Calu3 (cell line): ENCODE measurements around the gene NEU3. TPM values are rescaled to one million over a fixed set of nuclear protein-coding genes. Genes with fewer than 3 reads are reported as not detected.

Experiments
- BruUV-seq: library from RNA; stranded (reverse); fragments of 400-500 nt; replicated peaks from 2 replicates; lab custom pipeline; 2021; lab: Mats Ljungman, UMichigan
- CTCF ChIA-PET: fragments of 300-600 bp; sonication (Branson Sonifier 250); formaldehyde crosslinking; loops from one replicate; lab custom pipeline; 2022; ENCODE audit warnings: antibody characterized with exemption; lab: Charles Lee
- DNase-seq: peaks from one replicate; pipeline ENCODE4 v3.0.0; 2022
- H3K27ac Mint-ChIP-seq: one replicate; pipeline ENCODE4 v1.8.0; 2022; ENCODE audit warnings: mixed read lengths; ENCODE audit not compliant: unreplicated experiment
- H3K27me3 Mint-ChIP-seq: one replicate; pipeline ENCODE4 v1.8.0; 2022; ENCODE audit warnings: mixed read lengths; ENCODE audit not compliant: unreplicated experiment
- H3K36me3 Mint-ChIP-seq: one replicate; pipeline ENCODE4 v1.8.0; 2022; ENCODE audit warnings: mild to moderate bottlenecking, moderate library complexity, mixed read lengths; ENCODE audit not compliant: insufficient read depth, unreplicated experiment
- H3K4me1 Mint-ChIP-seq: one replicate; pipeline ENCODE4 v1.8.0; 2022; ENCODE audit warnings: mild to moderate bottlenecking, low read depth, mixed read lengths; ENCODE audit not compliant: unreplicated experiment
- H3K4me3 Mint-ChIP-seq: one replicate; pipeline ENCODE4 v1.8.0; 2022; ENCODE audit warnings: mild to moderate bottlenecking, low read depth, moderate library complexity, mixed read lengths; ENCODE audit not compliant: unreplicated experiment
- H3K9me3 Mint-ChIP-seq: one replicate; pipeline ENCODE4 v1.8.0; 2022; ENCODE audit warnings: low read depth, mixed read lengths; ENCODE audit not compliant: unreplicated experiment
- intact Hi-C: fragments of 100-400 bp; cut with micrococcal nuclease; formaldehyde crosslinking; loops from one replicate; pipeline ENCODE4 v1.10.0; 2022; ENCODE audit not compliant: unreplicated experiment
- total RNA-seq: library from RNA; stranded (reverse); gene quantifications from 2 replicates; pipeline ENCODE4 v1.2.3, GENCODE V29; 2022
- TF ChIP-seq, protein P1 (sequence below): fragments of 200-600 bp; IDR thresholded peaks from one replicate; pipeline ENCODE4 v1.8.0; 2022; ENCODE audit warnings: antibody characterized with exemption; ENCODE audit not compliant: unreplicated experiment

The NEU3 gene
- total RNA-seq, 1 experiment from 2014 or later, result 11.4 TPM

DNA sequence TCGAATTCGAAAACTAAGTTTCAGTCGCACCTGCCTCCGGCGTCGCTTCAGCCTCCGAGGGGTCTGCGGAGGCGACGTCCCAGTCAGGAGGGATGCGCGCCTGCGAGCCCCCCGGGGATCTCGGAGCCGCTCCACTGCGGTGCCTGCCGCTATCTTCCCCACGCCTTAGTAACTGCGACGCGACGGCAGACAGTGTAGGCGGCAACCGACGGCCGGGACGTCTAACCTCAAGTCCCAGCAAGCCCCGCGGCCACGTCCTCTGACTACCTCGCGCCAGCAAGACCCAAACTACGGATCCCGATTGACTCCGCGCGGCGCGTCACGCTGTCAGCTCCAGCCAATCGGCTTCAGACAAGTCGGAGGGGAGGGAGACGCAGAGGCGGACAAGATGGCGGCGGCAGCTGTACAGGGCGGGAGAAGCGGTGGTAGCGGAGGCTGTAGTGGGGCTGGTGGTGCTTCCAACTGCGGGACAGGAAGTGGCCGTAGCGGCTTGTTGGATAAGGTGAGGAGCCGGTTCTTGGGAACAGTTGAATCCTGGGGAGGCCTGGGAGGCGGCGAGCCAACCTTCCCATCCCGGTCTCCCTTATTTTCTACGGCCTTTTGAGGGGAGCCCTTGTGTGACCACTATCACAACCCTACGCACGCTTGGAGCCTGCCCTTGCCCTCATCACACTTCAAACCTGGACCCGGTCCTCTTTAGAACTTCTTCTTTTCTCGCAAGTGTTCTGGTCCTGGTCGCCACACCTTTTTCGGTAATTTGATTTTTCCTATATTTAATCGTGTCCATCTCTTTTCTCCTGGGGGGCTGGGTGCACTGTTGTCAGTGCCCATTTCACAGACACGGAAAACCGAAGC is 39.6 kb upstream of the NEU3 start, which contains the start of the genes SPCS2 and XRRA1:
SPCS2 (plus strand) TSS at position 369 of the 855 bp plus-strand sequence; CDS start at position 389, 20 bp downstream.
XRRA1 (minus strand) TSS at position 194 of the 855 bp plus-strand sequence. CDS start 8,213 bp downstream, outside the sequence.
- intact Hi-C loops, result no loop called here

DNA sequence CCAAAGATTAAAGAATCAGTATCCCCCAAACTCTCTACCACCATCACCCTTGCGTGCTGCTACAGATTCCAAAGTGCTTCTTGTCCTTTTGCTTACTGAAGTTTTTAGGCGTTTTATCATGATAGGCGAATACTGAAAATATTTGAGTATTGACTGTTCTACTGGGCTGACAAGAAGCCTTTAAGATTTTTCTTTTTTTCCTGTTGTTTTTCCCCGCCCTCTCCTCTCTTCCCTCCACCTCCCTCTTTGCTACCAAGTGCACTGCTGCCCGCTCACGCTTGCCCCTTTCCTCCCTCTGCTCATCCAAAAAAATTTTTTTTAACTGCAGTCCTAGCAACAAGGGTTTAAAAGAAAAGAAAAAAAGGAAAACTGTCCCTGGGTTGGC is 39.0 kb upstream of the NEU3 start:
- intact Hi-C loops, result no loop called here
- H3K9me3 Mint-ChIP-seq, result no peaks in the 10 kb centered on the region
- peak overlapping the region; percentile 99 for H3K27ac Mint-ChIP-seq
- peaks cover 21% of the 10 kb centered on the region for H3K4me1 Mint-ChIP-seq
- TF ChIP-seq, protein P1, sequence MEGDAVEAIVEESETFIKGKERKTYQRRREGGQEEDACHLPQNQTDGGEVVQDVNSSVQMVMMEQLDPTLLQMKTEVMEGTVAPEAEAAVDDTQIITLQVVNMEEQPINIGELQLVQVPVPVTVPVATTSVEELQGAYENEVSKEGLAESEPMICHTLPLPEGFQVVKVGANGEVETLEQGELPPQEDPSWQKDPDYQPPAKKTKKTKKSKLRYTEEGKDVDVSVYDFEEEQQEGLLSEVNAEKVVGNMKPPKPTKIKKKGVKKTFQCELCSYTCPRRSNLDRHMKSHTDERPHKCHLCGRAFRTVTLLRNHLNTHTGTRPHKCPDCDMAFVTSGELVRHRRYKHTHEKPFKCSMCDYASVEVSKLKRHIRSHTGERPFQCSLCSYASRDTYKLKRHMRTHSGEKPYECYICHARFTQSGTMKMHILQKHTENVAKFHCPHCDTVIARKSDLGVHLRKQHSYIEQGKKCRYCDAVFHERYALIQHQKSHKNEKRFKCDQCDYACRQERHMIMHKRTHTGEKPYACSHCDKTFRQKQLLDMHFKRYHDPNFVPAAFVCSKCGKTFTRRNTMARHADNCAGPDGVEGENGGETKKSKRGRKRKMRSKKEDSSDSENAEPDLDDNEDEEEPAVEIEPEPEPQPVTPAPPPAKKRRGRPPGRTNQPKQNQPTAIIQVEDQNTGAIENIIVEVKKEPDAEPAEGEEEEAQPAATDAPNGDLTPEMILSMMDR, result no peak
- CTCF ChIA-PET, result no interaction called here
- no peak for DNase-seq
- peak overlapping the region; percentile 93 for H3K4me3 Mint-ChIP-seq
- no TSS peak for BruUV-seq
- no peaks in the 10 kb centered on the region for H3K27me3 Mint-ChIP-seq
- H3K36me3 Mint-ChIP-seq, result peaks cover 38% of the 10 kb centered on the region

More for the DNA sequence above, 39.6 kb upstream of the NEU3 start, which contains the start of the genes SPCS2 and XRRA1:
- BruUV-seq, result TSS peak; percentile 61
- no peaks in the 10 kb centered on the region for H3K27me3 Mint-ChIP-seq
- peaks cover 17% of the 10 kb centered on the region for H3K4me1 Mint-ChIP-seq
- TF ChIP-seq, protein P1, result no peak
- peak within 1 kb of the TSS; percentile 99 for H3K27ac Mint-ChIP-seq
- H3K4me3 Mint-ChIP-seq, result peak within 1 kb of the TSS; percentile 93
- DNase-seq, result peak; percentile 97
- H3K9me3 Mint-ChIP-seq, result no peaks in the 10 kb centered on the region
- H3K36me3 Mint-ChIP-seq, result peaks cover 37% of the 10 kb centered on the region
- CTCF ChIA-PET, result interaction anchor here (0.6 to 1.4 kb wide), 2 partner anchors 19 to 1088 kb away, joined by 3 read pairs; no protein-coding TSS in a partner anchor

DNA sequence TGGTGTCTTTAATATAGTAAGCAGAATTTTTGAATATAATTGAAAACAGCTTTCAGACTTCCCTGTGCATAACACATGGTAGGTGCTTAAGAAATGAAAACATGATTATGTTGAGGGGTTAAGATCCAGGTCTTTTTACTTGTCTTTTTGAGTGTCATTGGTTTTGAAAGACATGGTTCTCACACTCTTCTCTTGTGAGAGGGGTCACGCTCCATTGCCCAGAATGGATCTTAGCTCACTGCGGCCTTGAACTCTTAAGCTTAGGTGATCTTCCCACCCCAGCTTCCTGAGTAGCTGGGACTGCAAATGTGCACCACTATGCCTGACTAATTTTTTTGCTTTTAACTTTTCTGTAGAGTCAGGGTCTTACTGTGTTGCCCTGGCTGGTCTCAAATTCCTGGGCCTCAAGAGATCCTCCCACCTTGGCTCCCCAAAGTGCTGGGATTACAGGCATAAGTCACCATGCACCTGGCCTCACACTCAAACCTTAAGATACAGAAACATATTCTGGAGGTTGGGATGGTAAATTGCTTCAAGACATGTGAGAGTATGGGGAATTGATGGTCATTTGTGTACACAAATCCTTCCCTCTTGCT is 38.3 kb upstream of the NEU3 start:
- no peaks in the 10 kb centered on the region for H3K27me3 Mint-ChIP-seq
- H3K4me1 Mint-ChIP-seq, result peaks cover 24% of the 10 kb centered on the region
- peak overlapping the region; percentile 93 for H3K4me3 Mint-ChIP-seq
- TF ChIP-seq, protein P1, result no peak
- no peaks in the 10 kb centered on the region for H3K9me3 Mint-ChIP-seq
- no TSS peak for BruUV-seq
- no peak for DNase-seq
- CTCF ChIA-PET, result no interaction called here
- H3K36me3 Mint-ChIP-seq, result peaks cover 42% of the 10 kb centered on the region
- intact Hi-C loops, result no loop called here
- H3K27ac Mint-ChIP-seq, result peak overlapping the region; percentile 99

DNA sequence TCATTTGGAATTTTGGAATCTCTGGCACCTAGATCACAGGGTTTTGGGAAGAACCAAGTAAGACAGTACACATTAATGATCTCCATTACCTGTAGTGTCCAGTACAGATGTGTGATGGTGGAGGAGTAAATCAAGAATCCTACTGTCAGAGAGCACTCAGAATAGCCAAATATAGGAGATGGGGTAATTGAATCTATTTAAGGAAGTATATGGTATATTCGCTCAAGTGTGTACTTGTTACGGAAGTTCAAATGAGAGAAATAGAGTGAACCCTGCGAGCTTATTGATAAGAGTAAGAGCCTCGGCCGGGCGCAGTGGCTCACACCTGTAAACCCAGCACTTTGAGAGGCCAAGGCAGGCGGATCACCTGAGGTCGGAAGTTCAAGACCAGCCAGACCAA is 37.5 kb upstream of the NEU3 start:
- TF ChIP-seq, protein P1, result no peak
- Mint-ChIP-seq H3K4me1 (peaks cover 31% of the 10 kb centered on the region), H3K27ac (no peak overlapping the region), H3K4me3 (peak overlapping the region; percentile 93), H3K36me3 (peaks cover 42% of the 10 kb centered on the region), H3K27me3 (no peaks in the 10 kb centered on the region), H3K9me3 (no peaks in the 10 kb centered on the region)
- no TSS peak for BruUV-seq
- no peak for DNase-seq
- intact Hi-C loops, result no loop called here
- CTCF ChIA-PET, result no interaction called here
